Thoracic aorta (tissue), 2 donors: ENCODE results near the gene ZNF133. TPM values are rescaled to one million over a fixed set of nuclear protein-coding genes. Genes with fewer than 3 reads are reported as not detected.

Experiments used
- ATAC-seq: fragments of 150-250 bp; one replicate; pipeline ENCODE4 v1.8.0; 2017; ENCODE audit warnings: low read depth; ENCODE audit not compliant: insufficient number of reproducible peaks, low FRiP score
- DNase-seq: peaks from one replicate; pipeline ENCODE4 v3.0.0-alpha.2; 2020; ENCODE audit warnings: low spot score
- H3K27ac ChIP-seq, 2 donors: fragments of 200-600 bp; sonication (generic); 1 replicate in 1 of 2; 2 replicates in 1 of 2; pipeline ENCODE4 v1.5.1; 2016; ENCODE audit warnings: mild to moderate bottlenecking in 2 of 2, moderate library complexity in 2 of 2
- H3K27me3 ChIP-seq: fragments of 200-600 bp; sonication (generic); replicated peaks from 2 replicates; pipeline ENCODE4 v1.6.0; 2016; ENCODE audit warnings: mild to moderate bottlenecking; ENCODE audit not compliant: insufficient read depth
- H3K36me3 ChIP-seq: fragments of 200-600 bp; sonication (generic); one replicate; pipeline ENCODE4 v1.5.1; 2016
- H3K4me1 ChIP-seq, 2 donors: fragments of 200-600 bp; sonication (generic); 1 replicate in 1 of 2; 2 replicates in 1 of 2; pipeline versions ENCODE4 v1.5.1 to v1.6.0; 2016; ENCODE audit warnings: low read depth in 2 of 2, mild to moderate bottlenecking in 1 of 2; ENCODE audit not compliant: control insufficient read depth in 1 of 2
- H3K4me3 ChIP-seq: fragments of 200-600 bp; sonication (generic); 2 replicates; pipeline ENCODE4 v1.5.1; 2016; ENCODE audit warnings: mild to moderate bottlenecking
- H3K9me3 ChIP-seq: fragments of 200-600 bp; sonication (generic); 2 replicates; pipeline ENCODE4 v1.5.1; 2016
- total RNA-seq, 2 donors: library from RNA; depleted of rRNA; stranded (reverse); fragments of >200 nt; gene quantifications; one replicate each; pipeline versions ENCODE4 v1.1.0 to v1.2.3, GENCODE V29; 2016
- TF ChIP-seq, protein P1 (sequence below): fragments of 200-600 bp; sonication (generic); IDR thresholded peaks from one replicate; pipeline ENCODE4 v1.5.1; 2019; ENCODE audit warnings: antibody characterized with exemption

Gene ZNF133
- total RNA-seq, 2 donors from 2014 or later: 9.1 to 13.7 TPM

DNA sequence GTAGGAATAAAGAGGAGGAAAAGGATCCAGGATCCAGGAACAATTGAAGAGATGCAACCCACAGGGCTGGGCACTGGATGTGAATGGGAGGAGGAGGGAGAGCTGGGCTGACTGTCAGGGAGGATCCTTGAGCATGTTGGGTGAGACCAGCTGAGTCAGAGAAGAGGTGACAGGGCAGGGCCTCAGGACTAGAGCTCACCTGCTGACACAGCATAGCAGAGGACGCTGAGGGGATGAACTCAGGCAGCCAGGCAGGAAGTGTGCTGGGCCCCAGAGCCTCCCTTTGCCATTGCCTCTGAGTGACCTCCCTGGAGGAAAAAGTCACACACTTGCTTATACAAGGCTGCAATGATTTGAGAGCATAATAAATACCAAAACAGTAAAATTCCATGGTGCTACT is 72.3 kb downstream of the ZNF133 start:
- ATAC-seq: no peak
- Histone ChIP-seq H3K4me1 (no peaks in the 10 kb centered on the region), H3K9me3 (no peaks in the 10 kb centered on the region), H3K4me3 (no peak overlapping the region), H3K27ac (no peak overlapping the region), H3K36me3 (no peaks in the 10 kb centered on the region), H3K27me3 (no peaks in the 10 kb centered on the region)
- DNase-seq: no peak
- TF ChIP-seq, protein P1, sequence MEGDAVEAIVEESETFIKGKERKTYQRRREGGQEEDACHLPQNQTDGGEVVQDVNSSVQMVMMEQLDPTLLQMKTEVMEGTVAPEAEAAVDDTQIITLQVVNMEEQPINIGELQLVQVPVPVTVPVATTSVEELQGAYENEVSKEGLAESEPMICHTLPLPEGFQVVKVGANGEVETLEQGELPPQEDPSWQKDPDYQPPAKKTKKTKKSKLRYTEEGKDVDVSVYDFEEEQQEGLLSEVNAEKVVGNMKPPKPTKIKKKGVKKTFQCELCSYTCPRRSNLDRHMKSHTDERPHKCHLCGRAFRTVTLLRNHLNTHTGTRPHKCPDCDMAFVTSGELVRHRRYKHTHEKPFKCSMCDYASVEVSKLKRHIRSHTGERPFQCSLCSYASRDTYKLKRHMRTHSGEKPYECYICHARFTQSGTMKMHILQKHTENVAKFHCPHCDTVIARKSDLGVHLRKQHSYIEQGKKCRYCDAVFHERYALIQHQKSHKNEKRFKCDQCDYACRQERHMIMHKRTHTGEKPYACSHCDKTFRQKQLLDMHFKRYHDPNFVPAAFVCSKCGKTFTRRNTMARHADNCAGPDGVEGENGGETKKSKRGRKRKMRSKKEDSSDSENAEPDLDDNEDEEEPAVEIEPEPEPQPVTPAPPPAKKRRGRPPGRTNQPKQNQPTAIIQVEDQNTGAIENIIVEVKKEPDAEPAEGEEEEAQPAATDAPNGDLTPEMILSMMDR: no peak

DNA sequence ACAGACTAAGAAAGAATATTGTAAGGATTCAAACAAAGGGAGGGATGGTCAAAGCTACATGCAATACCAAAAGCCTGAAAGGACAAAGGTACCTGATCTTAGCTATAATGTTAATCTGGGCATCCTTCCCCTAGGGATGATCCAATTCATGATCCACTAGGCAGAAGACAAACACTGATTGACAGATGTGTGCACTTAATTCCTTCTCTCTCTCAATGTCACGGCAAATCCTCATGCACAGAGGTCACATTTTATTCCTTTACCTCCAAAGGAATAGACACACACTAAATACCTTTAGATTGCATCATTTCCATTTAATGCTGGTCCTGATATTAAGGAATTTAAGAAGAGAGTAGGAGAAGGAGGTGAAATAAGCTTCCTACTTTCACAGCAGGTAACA is 73.4 kb downstream of the ZNF133 start:
- Histone ChIP-seq H3K36me3 (no peaks in the 10 kb centered on the region), H3K27me3 (no peaks in the 10 kb centered on the region), H3K9me3 (no peaks in the 10 kb centered on the region), H3K27ac (no peak overlapping the region), H3K4me3 (no peak overlapping the region), H3K4me1 (no peaks in the 10 kb centered on the region)
- DNase-seq (no peak), ATAC-seq (no peak)
- TF ChIP-seq, protein P1: no peak

DNA sequence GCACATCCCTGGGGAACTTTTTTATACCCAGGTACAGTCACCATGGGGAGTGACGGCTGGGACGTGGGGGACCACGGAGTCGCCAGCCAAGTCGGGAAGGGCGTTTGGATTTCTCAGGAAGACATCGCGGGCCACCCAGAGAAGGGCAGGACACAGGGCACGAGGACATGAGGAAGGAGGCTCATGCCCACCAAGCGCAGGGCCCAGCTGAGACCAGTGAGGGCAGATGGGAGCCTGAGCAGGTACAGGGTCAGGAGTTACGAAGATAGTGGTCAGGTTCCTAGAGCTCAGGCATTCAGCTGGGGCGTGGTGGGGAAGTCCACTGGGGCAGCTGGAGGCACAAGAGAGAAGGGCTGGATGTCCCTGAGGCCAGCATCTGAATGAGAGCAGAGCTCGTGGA is 74.6 kb downstream of the ZNF133 start:
- no peak for DNase-seq
- TF ChIP-seq, protein P1: no peak
- H3K9me3 ChIP-seq: no peaks in the 10 kb centered on the region

DNA sequence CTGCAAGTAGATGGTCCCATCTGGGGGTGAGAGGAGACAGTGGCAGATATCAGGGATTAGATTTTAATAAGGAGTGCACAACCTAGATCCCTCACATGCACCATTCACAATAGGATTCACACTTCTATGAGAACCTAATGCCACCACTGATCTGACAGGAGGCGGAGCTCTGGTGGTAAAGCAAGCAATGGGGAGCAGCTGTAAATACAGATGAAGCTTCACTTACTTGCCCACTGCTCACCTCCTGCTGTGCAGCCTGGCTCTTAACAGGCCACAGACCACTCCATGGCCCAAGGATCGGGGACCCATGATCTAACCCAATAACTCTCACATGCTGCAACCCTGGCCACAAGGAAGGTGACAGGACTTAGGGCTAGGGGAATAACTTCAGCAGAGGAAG is 75.4 kb downstream of the ZNF133 start:
- Histone ChIP-seq H3K27me3 (no peaks in the 10 kb centered on the region), H3K4me1 (no peaks in the 10 kb centered on the region), H3K9me3 (no peaks in the 10 kb centered on the region), H3K4me3 (no peak overlapping the region), H3K27ac (no peak overlapping the region), H3K36me3 (no peaks in the 10 kb centered on the region)
- ATAC-seq: no peak
- no peak for DNase-seq
- TF ChIP-seq, protein P1: no peak

More for the DNA sequence above, 74.6 kb downstream of the ZNF133 start:
- Histone ChIP-seq H3K36me3 (no peaks in the 10 kb centered on the region), H3K4me1 (no peaks in the 10 kb centered on the region), H3K27me3 (no peaks in the 10 kb centered on the region), H3K4me3 (no peak overlapping the region), H3K27ac (no peak overlapping the region)
- no peak for ATAC-seq

DNA sequence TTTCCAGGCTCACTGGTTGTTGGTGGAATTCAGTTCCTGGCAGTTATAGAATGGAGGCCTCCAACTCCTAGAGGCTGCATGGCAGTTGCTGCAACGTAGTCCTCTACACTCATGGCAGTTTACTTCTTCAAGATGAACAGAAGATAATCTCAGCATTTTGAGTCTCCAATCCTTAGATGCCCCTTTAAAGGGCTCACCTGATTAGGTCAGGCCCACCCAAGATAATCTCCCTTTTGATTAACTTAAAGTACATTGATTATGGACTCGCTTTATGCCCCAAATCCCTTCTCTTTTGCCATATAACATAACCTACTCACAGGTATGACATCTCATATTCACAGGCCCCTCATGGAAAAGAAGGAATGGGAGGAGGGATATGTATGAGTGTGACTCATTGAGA is 76.4 kb downstream of the ZNF133 start:
- Histone ChIP-seq H3K27ac (no peak overlapping the region), H3K27me3 (no peaks in the 10 kb centered on the region), H3K36me3 (no peaks in the 10 kb centered on the region), H3K9me3 (no peaks in the 10 kb centered on the region), H3K4me1 (no peaks in the 10 kb centered on the region), H3K4me3 (no peak overlapping the region)
- ATAC-seq: no peak
- DNase-seq: no peak
- TF ChIP-seq, protein P1: no peak

Other genes starting within 250 kb of the ZNF133 start
- under 1 TPM in 1 of 2 donors, not detected in 1; 0.71 TPM for gene OVOL2, start 230.6 kb upstream of the ZNF133 start, total RNA-seq
- gene KAT14, start 150.7 kb upstream of the ZNF133 start, total RNA-seq: 10 to 100 TPM in 1 of 2 donors, 1 to 10 TPM in 1; 7.7 to 11.7 TPM
- gene PET117, start 150.7 kb upstream of the ZNF133 start, total RNA-seq: 10 to 100 TPM in 1 of 2 donors, 1 to 10 TPM in 1; 4.9 to 25.5 TPM
- 1 to 10 TPM; 3.2 to 3.7 TPM for gene DZANK1, start 178.5 kb downstream of the ZNF133 start, total RNA-seq
- gene POLR3F, start 178.9 kb downstream of the ZNF133 start, total RNA-seq: 10 to 100 TPM in 1 of 2 donors, 1 to 10 TPM in 1; 9.1 to 17.1 TPM
- gene RBBP9, start 208.7 kb downstream of the ZNF133 start, total RNA-seq: 10 to 100 TPM; 12.2 to 18.3 TPM
- 10 to 100 TPM; 22.2 to 32.9 TPM for gene SEC23B, start 219.4 kb downstream of the ZNF133 start, total RNA-seq